Cardiac septum (tissue), 1 donor: ENCODE measurements around the gene CNGB1. TPM values are rescaled to one million over a fixed set of nuclear protein-coding genes. Genes with fewer than 3 reads are reported as not detected.
"Not testable (repeated sequence)": the region's sequence is repeated elsewhere in the genome, so short reads cannot be mapped to it uniquely, and the experiment has no call there.

Experiments used
- DNase-seq: peaks from one replicate; pipeline ENCODE4 v3.0.0-alpha.2; 2020; ENCODE audit warnings: low spot score
- intact Hi-C: fragments of 100-400 bp; cut with DNase I; formaldehyde crosslinking; loops from one replicate; pipeline ENCODE4 v1.14.0; 2022
- total RNA-seq: library from RNA; stranded (reverse); fragmentation: NEBNext Ultra II Directional; extraction: Animal tissue kit (Norgen Biotek cat#: 25700); gene quantifications from one replicate; pipeline ENCODE4 v1.2.1, GENCODE V29; 2021
- donor health status: DM: no; HTN: no; CAD: no.

CNGB1 gene
- total RNA-seq, 1 donor from 2014 or later = not detected

DNA sequence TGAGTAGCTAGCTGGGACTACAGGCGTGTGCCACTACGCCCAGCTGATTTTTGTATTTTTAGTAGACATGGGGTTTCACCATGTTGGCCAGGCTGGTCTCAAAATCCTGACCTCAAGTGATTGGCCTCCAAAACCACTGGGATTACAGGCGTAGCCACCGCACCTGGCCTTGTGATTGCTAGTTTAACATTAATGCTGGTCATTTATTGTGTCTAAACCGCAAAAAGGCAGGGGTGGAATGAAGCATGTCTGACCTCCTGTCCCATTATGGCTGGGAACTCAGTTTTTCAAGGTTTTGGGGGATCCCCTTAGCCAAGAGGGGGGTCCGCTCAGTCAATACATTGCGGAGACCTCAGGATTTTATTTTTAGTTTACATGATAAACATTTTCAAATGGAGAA is 10.7 kb upstream of the CNGB1 start:
- intact Hi-C loops = loop anchor here (10.0 kb wide), 1 partner anchor 177 kb away; the partner anchor contains the start of gene KIFC3
- DNase-seq = no peak

DNA sequence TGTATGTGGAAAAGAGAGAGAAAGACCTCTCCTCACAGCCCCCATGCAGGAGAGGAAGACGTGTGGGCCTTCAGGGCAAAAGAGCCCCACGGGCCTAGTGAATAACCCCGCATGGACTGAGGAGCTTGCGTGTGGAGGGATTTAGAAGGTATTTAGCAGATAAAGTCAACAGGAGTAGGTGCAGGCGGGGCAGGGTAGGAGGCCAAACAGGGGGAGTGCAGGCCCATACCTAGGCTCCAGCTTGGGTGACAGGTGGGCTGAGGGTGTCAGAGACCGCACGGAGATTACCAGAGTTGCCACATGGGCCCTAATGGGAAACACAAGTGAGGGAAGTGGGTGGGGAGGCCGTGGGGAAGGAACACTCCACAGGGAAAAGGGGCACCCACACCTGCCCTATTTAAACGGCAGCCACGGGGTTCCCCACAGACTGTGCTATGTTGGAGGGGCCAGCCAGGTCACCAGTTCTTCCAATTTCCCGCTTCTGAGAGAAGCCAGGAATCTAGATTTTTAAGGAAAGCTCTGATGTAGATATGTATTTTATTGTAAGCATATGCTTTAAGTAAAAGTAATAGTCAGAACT is 8.2 kb upstream of the CNGB1 start:
- no peak for DNase-seq
- intact Hi-C loops = no loop called here

DNA sequence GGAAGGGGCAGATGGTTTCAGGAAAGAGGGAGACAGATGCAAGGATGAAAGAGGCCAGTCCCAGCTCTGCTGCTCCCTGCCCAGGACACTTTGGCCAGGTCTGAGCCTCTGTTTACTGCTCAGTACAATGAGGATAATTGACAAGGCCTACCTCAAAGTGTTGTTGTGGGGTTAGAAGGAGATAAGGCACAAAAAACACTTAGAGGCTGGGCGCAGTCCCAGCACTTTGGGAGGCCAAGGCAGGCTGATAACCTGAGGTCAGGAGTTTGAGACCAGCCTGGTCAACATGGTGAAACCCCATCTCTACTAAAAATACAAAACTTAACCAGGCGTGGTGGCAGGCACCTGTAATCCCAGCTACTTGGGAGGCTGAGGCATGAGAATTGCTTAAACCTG is 7.1 kb upstream of the CNGB1 start:
- DNase-seq, intact Hi-C loops: not testable (repeated sequence)

DNA sequence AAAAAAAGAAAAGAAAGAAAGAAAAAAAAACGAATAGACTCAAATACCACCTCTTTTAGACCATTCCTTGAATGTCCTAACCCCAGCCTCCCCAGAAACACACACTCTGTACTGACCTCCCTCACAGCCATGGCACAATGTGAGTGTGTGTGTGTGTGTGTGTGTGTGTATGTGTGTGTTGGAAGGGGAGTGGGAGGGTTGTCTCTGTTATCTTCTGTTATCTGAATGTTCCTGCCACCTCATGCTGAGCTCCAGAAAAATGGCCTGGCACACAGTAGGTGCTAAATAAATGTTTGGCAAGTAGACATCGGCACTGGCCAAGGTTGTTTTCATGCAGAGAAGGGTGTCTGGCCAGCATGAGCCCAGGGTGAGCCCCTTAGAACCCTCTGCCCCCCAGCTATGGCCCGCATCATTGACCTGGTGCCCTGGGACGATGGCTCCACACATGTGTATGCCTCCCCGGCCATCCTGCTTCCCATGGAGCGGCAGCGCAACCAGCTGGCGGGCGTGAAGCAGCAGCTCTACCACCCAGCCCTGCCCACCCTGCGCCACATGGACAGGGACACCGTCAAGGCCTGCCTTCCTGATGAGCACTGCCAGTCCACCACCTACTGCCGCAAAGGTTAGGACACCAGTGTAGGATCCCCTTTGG is 6.6 kb upstream of the CNGB1 start:
- intact Hi-C loops = no loop called here
- no peak for DNase-seq

GRCh38 chr16:57976331-57976796 is 5.4 kb upstream of the CNGB1 start:
- intact Hi-C loops = no loop called here

GRCh38 chr16:57972306-57972705 is 1.4 kb upstream of the CNGB1 start:
- no peak for DNase-seq
- intact Hi-C loops = no loop called here

More at GRCh38 chr16:57976331-57976796, 5.4 kb upstream of the CNGB1 start:
- no peak for DNase-seq

GRCh38 chr16:57971848-57972247 is 920 bp upstream of the CNGB1 start:
- intact Hi-C loops = no loop called here
- DNase-seq = no peak

GRCh38 chr16:57970319-57970718 is 609 bp downstream of the CNGB1 start:
- DNase-seq = no peak
- intact Hi-C loops = no loop called here

GRCh38 chr16:57969451-57970123 is 1.3 kb downstream of the CNGB1 start:
- intact Hi-C loops = no loop called here
- DNase-seq = no peak

DNA sequence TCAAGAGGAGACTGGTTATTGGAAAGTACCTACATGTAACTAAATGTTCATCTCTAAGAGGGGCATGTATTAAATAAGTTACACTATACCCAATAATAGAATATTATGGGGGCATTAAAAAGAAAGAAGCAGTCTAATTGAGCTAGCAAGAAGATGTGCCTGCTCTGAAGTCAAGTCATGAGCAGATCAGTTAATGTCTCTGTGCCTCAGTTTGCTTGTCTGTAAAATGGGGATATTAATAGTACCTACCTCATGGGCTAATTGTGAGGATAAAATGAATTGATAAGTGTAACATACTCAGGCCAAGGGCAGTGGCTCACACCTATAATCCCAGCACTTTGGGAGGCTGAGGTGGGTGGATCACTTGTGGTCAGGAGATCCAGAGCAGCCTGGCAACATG is 3.0 kb downstream of the CNGB1 start:
- DNase-seq = no peak
- intact Hi-C loops = no loop called here

GRCh38 chr16:57966986-57967385 is 3.9 kb downstream of the CNGB1 start:
- no peak for DNase-seq
- intact Hi-C loops = no loop called here

DNA sequence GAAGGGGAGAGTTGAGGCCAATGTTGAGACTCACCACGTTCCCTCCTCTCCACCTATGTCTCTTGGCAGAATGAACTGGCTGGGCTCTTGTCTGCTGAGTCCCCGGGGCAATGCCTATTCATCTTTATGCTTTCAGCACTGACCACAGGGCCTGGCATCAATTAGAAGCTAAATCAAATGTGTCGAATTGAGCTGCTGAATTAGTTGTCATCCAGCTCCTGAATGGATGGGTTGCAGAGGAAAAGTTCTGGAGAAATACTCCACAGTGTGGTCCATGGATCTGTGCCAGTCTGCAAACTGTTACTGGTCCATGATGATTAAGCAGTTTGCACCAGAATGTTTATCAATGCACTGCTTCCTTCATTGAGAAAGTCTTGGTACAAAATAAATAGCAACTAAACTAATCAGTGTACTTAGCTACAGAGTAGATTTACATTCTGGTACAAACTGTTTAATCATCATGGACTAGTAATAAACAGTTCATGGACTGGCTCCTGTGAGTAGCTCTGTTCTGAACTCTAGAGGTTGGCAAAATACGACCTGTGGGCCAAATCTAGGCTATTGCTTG is 4.6 kb downstream of the CNGB1 start:
- DNase-seq = no peak
- intact Hi-C loops = no loop called here

DNA sequence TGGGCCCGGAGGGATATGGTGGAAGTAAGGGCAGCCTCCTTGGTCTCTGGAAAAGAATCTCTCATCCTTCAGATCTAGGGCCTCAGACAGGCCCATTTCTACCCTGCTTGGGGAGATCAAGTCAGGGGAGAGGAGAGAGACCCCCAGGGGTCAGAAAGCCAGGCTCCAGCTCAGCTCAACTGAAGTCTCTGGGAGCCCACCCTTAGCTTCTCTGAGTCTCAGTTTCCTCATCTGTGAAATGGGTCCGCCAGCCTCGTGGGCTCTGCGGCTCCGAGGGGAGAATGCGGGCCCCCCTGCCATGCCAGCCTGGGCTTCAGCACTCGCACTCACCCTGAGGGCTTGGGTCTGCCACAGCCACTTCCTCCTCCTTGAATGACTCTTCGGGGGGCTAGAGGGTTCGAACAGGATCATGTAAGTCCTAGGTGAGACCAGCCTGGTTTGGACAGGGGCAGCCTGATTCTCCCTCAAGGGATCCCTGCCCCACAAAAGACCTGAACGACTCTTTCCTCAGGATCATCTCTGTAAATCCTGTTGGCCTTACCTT is 6.7 kb downstream of the CNGB1 start:
- intact Hi-C loops = no loop called here
- no peak for DNase-seq

GRCh38 chr16:57962756-57963155 is 8.2 kb downstream of the CNGB1 start:
- intact Hi-C loops = no loop called here
- DNase-seq = no peak

DNA sequence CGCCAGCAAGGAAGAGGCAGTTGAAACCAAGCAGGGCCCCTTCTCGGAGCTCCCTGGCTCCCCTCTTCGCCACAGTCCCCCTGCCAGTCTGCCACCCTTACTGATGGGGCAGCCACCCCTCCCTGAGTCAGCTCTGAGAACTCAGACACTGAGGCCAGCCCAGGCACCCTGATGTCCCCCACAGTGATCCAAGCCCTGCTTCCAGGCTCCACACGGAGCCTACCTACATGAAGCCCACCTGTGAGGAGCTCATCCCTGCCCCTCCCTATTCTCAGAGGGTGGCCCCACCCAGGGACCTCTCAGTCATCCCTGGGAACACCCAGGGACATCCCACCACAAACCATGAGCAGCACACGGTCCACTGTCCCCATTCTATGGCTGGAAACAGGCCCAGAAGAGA is 8.9 kb downstream of the CNGB1 start:
- no peak for DNase-seq
- intact Hi-C loops = no loop called here

DNA sequence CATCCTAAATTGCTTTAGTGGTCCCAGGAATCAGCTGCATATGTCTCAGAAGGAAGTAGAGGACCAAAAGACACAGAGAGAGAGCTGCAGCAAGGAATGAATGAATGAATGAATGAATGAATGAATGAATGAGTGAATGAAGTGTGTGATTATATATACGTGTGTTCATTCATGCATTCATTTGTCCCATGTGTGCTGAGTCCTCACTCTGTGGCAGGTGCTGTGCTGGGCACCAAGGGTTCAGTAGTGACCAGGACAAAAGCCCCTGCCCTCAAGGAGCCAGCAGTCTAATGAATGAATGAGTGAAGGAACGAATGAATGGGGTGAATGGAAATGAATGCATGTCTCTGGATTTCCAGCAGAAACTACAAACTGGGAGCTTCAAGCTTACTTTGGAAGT is 9.4 kb downstream of the CNGB1 start:
- intact Hi-C loops = no loop called here
- DNase-seq = no peak

DNA sequence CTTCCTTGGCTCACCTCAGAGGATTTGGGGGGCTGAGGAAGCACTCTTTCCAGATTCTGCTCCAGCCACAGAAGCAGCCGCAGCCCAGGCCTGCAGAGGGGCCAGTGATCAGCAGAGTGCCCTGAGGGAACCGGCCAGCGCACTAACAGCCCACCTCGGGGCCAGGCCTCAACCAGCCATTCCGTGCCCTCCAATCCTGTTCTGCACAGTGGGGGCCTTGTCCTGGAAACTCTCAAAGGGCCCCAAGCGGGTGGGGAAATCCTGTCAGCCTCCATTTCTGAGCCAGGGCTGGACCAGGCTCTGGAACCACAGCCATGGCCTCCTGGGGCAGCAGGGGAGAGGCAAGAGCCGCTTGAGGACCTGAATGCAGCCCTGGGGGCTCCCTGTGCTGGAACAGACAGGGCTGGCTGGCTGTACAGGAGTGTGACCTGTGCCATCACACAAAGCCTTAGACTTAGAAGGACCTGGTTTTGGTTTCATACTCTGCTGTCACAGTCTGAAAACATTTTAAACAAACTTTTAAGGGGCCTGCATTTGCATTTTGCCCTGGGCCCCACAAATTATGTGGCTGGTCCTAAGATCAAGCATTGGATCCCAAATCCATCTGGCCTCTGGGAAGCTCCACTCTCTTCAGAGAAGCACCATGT is 10.0 kb downstream of the CNGB1 start:
- intact Hi-C loops = no loop called here
- no peak for DNase-seq

GRCh38 chr16:57960310-57960709 is 10.6 kb downstream of the CNGB1 start:
- no peak for DNase-seq
- intact Hi-C loops = no loop called here

DNA sequence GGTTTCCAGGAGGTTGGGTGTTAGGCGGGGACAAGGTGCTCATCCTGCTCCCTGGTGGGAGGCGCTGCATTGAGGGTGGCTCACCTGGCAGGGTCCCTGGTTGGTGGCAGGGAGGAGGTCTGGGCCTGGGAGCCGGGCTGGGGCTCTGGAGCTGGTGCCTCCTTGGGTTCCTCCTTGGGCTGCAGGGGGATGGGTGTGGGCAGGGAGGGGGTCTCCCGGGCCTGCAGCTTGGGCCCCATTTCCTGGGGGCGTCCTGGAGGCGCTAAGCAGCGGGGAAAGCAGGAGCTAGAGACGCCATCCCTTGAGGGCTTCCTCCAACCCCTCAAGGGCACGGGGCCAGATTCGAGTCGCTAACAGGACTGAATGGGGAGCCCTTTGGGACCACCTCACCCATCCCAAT is 11.1 kb downstream of the CNGB1 start:
- no peak for DNase-seq
- intact Hi-C loops = no loop called here

- intact Hi-C loops = no loop called here
- no peak for DNase-seq
Observed at GRCh38 chr16:57959121-57959520, 11.8 kb downstream of the CNGB1 start.
